NCI-H1105 (cell line): ENCODE data around the gene RILPL1.
"Not testable (repeated sequence)": the region's sequence is repeated elsewhere in the genome, so short reads cannot be mapped to it uniquely, and the experiment has no call there.

Experiments used
- DNase-seq: peaks from one replicate; lab custom pipeline; 2025; lab: John Stamatoyannopoulos, UW

RILPL1 gene

GRCh38 chr12:123530668-123531067 lies 2.9 kb downstream of the RILPL1 start:
- no peak for DNase-seq

- no peak for DNase-seq
Observed at GRCh38 chr12:123529686-123530085, 3.8 kb downstream of the RILPL1 start.

- DNase-seq: no peak
Observed at GRCh38 chr12:123528858-123529257, 4.7 kb downstream of the RILPL1 start.

- DNase-seq: no peak
Observed at GRCh38 chr12:123526542-123527080, 6.9 kb downstream of the RILPL1 start.

- no peak for DNase-seq
Observed at GRCh38 chr12:123524378-123524777, 9.1 kb downstream of the RILPL1 start.

GRCh38 chr12:123523518-123523917 lies 10.0 kb downstream of the RILPL1 start:
- no peak for DNase-seq

GRCh38 chr12:123522164-123522563 lies 11.4 kb downstream of the RILPL1 start:
- no peak for DNase-seq

- no peak for DNase-seq
Observed at GRCh38 chr12:123520567-123521474, 12.7 kb downstream of the RILPL1 start.

- no peak for DNase-seq
Observed at GRCh38 chr12:123519141-123520001, 14.1 kb downstream of the RILPL1 start.

GRCh38 chr12:123516216-123516780 lies 17.2 kb downstream of the RILPL1 start:
- DNase-seq: no peak

GRCh38 chr12:123514582-123515221 lies 18.8 kb downstream of the RILPL1 start:
- DNase-seq: not testable (repeated sequence)

- DNase-seq: no peak
Observed at GRCh38 chr12:123513805-123514204, 19.7 kb downstream of the RILPL1 start.

GRCh38 chr12:123512838-123513665 lies 20.5 kb downstream of the RILPL1 start:
- DNase-seq: no peak

- no peak for DNase-seq
Observed at GRCh38 chr12:123506843-123507236, 26.7 kb downstream of the RILPL1 start.

GRCh38 chr12:123506059-123506842 lies 27.3 kb downstream of the RILPL1 start:
- no peak for DNase-seq

- no peak for DNase-seq
Observed at GRCh38 chr12:123502163-123502704, 31.3 kb downstream of the RILPL1 start.

GRCh38 chr12:123499332-123499731 lies 34.2 kb downstream of the RILPL1 start:
- DNase-seq: no peak

GRCh38 chr12:123498126-123498825 lies 35.2 kb downstream of the RILPL1 start:
- DNase-seq: no peak

GRCh38 chr12:123497065-123497464 lies 36.5 kb downstream of the RILPL1 start:
- no peak for DNase-seq
